HG02938 (cell line): ENCODE results near the gene NDUFS8.

Experiments used
- ATAC-seq: cut with Tn5 transposase; IDR thresholded peaks from one replicate; pipeline ENCODE4 v1.9.1; 2021; ENCODE audit warnings: mild to moderate bottlenecking, moderate library complexity; ENCODE audit not compliant: unreplicated experiment

NDUFS8 gene

DNA sequence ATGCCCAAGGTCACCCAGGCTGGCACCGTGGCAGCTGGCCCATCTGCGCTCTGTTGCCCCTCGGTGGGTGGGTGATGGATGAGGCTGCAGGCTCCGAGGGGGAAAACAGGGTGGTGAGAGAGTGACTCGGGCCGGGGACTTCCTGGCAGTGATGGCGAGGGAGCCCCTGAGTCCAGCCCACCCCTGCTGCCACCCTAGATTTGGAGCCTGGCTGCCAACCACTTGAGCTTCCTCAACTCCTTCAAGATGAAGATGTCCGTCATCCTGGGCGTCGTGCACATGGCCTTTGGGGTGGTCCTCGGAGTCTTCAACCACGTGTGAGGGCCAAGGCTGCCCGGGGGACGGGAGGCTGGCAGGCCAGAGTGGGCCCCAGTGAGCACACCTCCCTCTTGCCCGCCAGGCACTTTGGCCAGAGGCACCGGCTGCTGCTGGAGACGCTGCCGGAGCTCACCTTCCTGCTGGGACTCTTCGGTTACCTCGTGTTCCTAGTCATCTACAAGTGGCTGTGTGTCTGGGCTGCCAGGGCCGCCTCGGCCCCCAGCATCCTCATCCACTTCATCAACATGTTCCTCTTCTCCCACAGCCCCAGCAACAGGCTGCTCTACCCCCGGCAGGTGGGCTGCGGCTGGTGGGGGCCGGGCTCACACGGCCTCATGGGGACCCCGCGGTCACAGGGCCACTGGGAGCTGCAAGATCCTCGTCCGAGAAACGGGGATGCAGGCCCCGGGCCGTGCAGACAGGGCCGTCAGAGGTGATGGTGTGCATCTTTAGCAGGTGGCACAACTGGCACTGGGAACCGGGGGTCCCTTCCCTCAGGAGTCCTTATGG, 18.4 kb downstream of the NDUFS8 start:
- ATAC-seq: no peak

DNA sequence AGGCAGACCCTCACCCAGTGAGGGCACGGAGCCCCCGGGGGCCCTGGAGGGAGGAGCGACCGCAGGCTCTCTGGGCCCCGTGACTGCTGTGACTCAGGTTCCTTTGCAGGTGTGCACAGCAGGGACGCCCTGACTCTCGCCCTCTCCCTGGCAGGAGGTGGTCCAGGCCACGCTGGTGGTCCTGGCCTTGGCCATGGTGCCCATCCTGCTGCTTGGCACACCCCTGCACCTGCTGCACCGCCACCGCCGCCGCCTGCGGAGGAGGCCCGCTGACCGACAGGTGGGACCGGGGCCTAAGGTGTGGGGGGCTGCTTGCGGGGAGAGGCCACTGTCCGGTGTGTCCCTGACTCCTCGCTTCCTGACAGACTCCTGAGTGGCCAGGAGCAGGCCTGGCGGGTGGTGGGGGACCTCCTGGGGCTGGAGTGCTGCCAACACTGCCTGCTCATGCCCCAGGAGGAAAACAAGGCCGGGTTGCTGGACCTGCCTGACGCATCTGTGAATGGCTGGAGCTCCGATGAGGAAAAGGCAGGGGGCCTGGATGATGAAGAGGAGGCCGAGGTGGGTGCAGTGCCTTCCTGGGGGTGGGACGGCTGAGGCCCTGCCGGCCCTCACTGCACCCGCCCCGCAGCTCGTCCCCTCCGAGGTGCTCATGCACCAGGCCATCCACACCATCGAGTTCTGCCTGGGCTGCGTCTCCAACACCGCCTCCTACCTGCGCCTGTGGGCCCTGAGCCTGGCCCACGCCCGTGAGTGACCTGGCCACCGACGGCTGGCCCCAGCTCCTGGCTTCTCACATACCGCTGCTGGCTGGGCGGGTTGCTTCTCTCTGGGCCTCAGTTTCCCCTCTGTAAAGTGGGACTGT, 19.3 kb downstream of the NDUFS8 start:
- ATAC-seq: no peak

- no peak for ATAC-seq
Measured at GRCh38 chr11:68050371-68050841, 19.9 kb downstream of the NDUFS8 start.

GRCh38 chr11:68051191-68052136, 21.0 kb downstream of the NDUFS8 start:
- ATAC-seq: no peak

GRCh38 chr11:68052137-68052873, 21.8 kb downstream of the NDUFS8 start:
- ATAC-seq: no peak

GRCh38 chr11:68053117-68053516, 22.6 kb downstream of the NDUFS8 start:
- no peak for ATAC-seq

- ATAC-seq: no peak
Measured at GRCh38 chr11:68053981-68054812, 23.7 kb downstream of the NDUFS8 start.

- no peak for ATAC-seq
Measured at GRCh38 chr11:68056317-68057285, 26.1 kb downstream of the NDUFS8 start.

GRCh38 chr11:68057807-68058206, 27.3 kb downstream of the NDUFS8 start:
- ATAC-seq: no peak

GRCh38 chr11:68061508-68061907, 31.0 kb downstream of the NDUFS8 start:
- ATAC-seq: no peak

GRCh38 chr11:68064926-68065325, 34.4 kb downstream of the NDUFS8 start:
- no peak for ATAC-seq

DNA sequence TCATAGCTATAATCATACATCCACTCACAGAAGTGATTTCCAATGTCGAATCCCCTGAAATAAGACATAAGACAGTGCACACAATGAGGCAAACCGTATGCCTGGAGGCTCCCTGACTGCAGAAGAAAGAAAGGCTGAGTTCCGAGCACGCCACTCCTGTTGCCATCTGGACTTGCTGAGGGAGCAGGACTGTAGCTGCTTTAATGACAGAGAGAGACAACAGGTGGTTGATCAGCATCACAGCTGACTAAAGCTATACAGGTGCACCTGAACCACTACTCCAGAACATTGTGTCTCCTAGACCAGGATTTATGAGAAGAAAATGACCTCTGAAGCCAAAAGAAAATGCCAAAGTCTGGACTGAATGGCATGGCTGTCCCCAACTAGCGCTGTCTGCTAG, 35.4 kb downstream of the NDUFS8 start:
- no peak for ATAC-seq

DNA sequence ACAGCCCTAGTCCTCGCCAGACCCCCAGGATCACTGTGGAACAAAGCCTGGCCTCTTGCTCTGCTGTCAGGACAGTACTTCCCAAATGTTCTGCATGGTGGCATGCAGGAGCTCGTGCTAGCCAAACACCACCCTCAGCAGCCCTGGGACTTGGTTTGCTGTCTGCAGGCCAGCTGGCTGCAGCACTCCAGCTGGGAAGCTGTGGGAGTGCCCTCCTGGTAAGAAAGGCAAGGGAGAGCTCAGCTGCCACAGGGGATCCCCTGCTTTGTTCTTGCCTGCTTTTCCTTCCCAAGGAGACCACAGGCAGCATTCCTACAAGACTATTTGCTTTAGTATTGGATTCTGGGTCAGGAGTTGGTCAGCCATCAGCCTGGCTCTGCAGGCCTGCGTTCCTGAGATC, 36.3 kb downstream of the NDUFS8 start:
- ATAC-seq: no peak

DNA sequence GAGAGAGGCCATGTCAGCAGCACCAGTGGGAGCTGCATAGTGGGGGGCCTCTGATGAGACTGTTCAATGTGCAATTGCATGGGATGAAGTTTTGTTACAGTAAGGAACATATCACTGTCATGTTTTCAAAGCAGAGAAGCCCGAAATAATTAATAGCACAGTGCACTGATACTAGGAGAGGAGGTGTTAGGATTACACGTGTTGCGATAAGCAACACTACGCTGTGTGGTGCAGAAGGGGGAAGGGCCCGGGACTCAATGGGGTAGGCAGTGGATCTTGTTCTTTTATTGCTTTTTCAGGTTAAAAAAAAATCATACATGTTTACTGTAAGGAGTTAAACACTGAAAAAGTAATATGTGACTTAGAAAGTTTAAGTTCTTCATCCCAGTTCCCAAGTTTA, 37.5 kb downstream of the NDUFS8 start:
- ATAC-seq: no peak

GRCh38 chr11:68071281-68072048, 41.0 kb downstream of the NDUFS8 start:
- ATAC-seq: no peak

GRCh38 chr11:68074584-68075352, 44.3 kb downstream of the NDUFS8 start:
- ATAC-seq: no peak
